Measurements from ENCODE around the gene CRKL.

CRKL gene

GRCh38 chr22:20916916-20917810 lies at the start of gene CRKL:
CRKL (plus strand) TSS chr22:20917407; CDS start chr22:20917935, 528 bp downstream.
- Histone ChIP-seq H3K27me3 (ENCODE audit: low read depth) (no peaks in the 10 kb centered on the region), H3K9me3 (no peaks in the 10 kb centered on the region), H3K36me3 (replicated peaks) (peaks cover 11% of the 10 kb centered on the region), H3K4me1 (peaks cover 13% of the 10 kb centered on the region), H3K4me3 (peak within 1 kb of the TSS; percentile 96)
- peak; percentile 96 to 98 for DNase-seq (ENCODE audit: low spot score in 2 of 2)
- in situ Hi-C loops (cut with MboI; ENCODE audit: low sequenced_read_pairs): loop anchor here (10.0 kb wide), 1 partner anchor 68 kb away; the partner anchor contains the start of gene LZTR1

- in situ Hi-C loops (cut with MboI; ENCODE audit: low sequenced_read_pairs): no loop called here
- DNase-seq (ENCODE audit: low spot score in 2 of 2): no peak
- peaks cover 3% of the 10 kb centered on the region for H3K36me3 ChIP-seq (replicated peaks)
- H3K27me3 ChIP-seq (ENCODE audit: low read depth): no peaks in the 10 kb centered on the region
- no peaks in the 10 kb centered on the region for H3K4me1 ChIP-seq
- no peak overlapping the region for H3K4me3 ChIP-seq
- no peaks in the 10 kb centered on the region for H3K9me3 ChIP-seq
Observed at GRCh38 chr22:20868025-20868962, 48.9 kb upstream of the CRKL start.

- no peaks in the 10 kb centered on the region for H3K9me3 ChIP-seq
- no peaks in the 10 kb centered on the region for H3K4me1 ChIP-seq
- H3K36me3 ChIP-seq (replicated peaks): peaks cover 6% of the 10 kb centered on the region
- H3K4me3 ChIP-seq: no peak overlapping the region
- no peak for DNase-seq (ENCODE audit: low spot score in 2 of 2)
- in situ Hi-C loops (cut with MboI; ENCODE audit: low sequenced_read_pairs): no loop called here
- H3K27me3 ChIP-seq (ENCODE audit: low read depth): no peaks in the 10 kb centered on the region
Observed at GRCh38 chr22:20869234-20869633, 48.0 kb upstream of the CRKL start.

GRCh38 chr22:20873214-20873613 lies 44.0 kb upstream of the CRKL start:
- no peaks in the 10 kb centered on the region for H3K27me3 ChIP-seq (ENCODE audit: low read depth)
- DNase-seq (ENCODE audit: low spot score in 2 of 2): no peak
- H3K9me3 ChIP-seq: no peaks in the 10 kb centered on the region
- peaks cover 6% of the 10 kb centered on the region for H3K36me3 ChIP-seq (replicated peaks)
- no peak overlapping the region for H3K4me3 ChIP-seq
- H3K4me1 ChIP-seq: no peaks in the 10 kb centered on the region
- in situ Hi-C loops (cut with MboI; ENCODE audit: low sequenced_read_pairs): no loop called here

GRCh38 chr22:20875296-20875695 lies 41.9 kb upstream of the CRKL start:
- Histone ChIP-seq H3K36me3 (replicated peaks) (peaks cover 5% of the 10 kb centered on the region), H3K27me3 (ENCODE audit: low read depth) (no peaks in the 10 kb centered on the region), H3K4me3 (no peak overlapping the region), H3K4me1 (no peaks in the 10 kb centered on the region), H3K9me3 (no peaks in the 10 kb centered on the region)
- no peak for DNase-seq (ENCODE audit: low spot score in 2 of 2)
- in situ Hi-C loops (cut with MboI; ENCODE audit: low sequenced_read_pairs): no loop called here

GRCh38 chr22:20877715-20878114 lies 39.5 kb upstream of the CRKL start:
- in situ Hi-C loops (cut with MboI; ENCODE audit: low sequenced_read_pairs): no loop called here
- peaks cover 6% of the 10 kb centered on the region; the same call in 1 of the 2 replicates for H3K36me3 ChIP-seq (replicated peaks)
- no peak for DNase-seq (ENCODE audit: low spot score in 2 of 2)
- no peaks in the 10 kb centered on the region for H3K9me3 ChIP-seq
- H3K27me3 ChIP-seq (ENCODE audit: low read depth): no peaks in the 10 kb centered on the region
- H3K4me1 ChIP-seq: no peaks in the 10 kb centered on the region
- no peak overlapping the region for H3K4me3 ChIP-seq

GRCh38 chr22:20881231-20881630 lies 36.0 kb upstream of the CRKL start:
- H3K36me3 ChIP-seq (replicated peaks): peaks cover 7% of the 10 kb centered on the region; the same call in 1 of the 2 replicates
- no peak for DNase-seq (ENCODE audit: low spot score in 2 of 2)
- in situ Hi-C loops (cut with MboI; ENCODE audit: low sequenced_read_pairs): no loop called here

GRCh38 chr22:20881869-20882815 lies 35.1 kb upstream of the CRKL start:
- Histone ChIP-seq H3K36me3 (replicated peaks) (peaks cover 11% of the 10 kb centered on the region; the same call in 1 of the 2 replicates), H3K4me1 (no peaks in the 10 kb centered on the region)
- in situ Hi-C loops (cut with MboI; ENCODE audit: low sequenced_read_pairs): no loop called here

More at GRCh38 chr22:20881231-20881630, 36.0 kb upstream of the CRKL start:
- Histone ChIP-seq H3K27me3 (ENCODE audit: low read depth) (no peaks in the 10 kb centered on the region), H3K4me3 (no peak overlapping the region), H3K9me3 (no peaks in the 10 kb centered on the region), H3K4me1 (no peaks in the 10 kb centered on the region)

GRCh38 chr22:20882855-20883254 lies 34.4 kb upstream of the CRKL start:
- Histone ChIP-seq H3K9me3 (no peaks in the 10 kb centered on the region), H3K27me3 (ENCODE audit: low read depth) (no peaks in the 10 kb centered on the region), H3K36me3 (replicated peaks) (peaks cover 17% of the 10 kb centered on the region), H3K4me3 (no peak overlapping the region), H3K4me1 (no peaks in the 10 kb centered on the region)
- in situ Hi-C loops (cut with MboI; ENCODE audit: low sequenced_read_pairs): no loop called here
- no peak for DNase-seq (ENCODE audit: low spot score in 2 of 2)

More at GRCh38 chr22:20881869-20882815, 35.1 kb upstream of the CRKL start:
- H3K9me3 ChIP-seq: no peaks in the 10 kb centered on the region
- no peaks in the 10 kb centered on the region for H3K27me3 ChIP-seq (ENCODE audit: low read depth)
- DNase-seq (ENCODE audit: low spot score in 2 of 2): no peak
- H3K4me3 ChIP-seq: no peak overlapping the region

GRCh38 chr22:20884454-20884853 lies 32.8 kb upstream of the CRKL start:
- H3K9me3 ChIP-seq: no peaks in the 10 kb centered on the region
- in situ Hi-C loops (cut with MboI; ENCODE audit: low sequenced_read_pairs): no loop called here
- DNase-seq (ENCODE audit: low spot score in 2 of 2): no peak
- H3K27me3 ChIP-seq (ENCODE audit: low read depth): no peaks in the 10 kb centered on the region
- no peak overlapping the region for H3K4me3 ChIP-seq
- peaks cover 31% of the 10 kb centered on the region for H3K36me3 ChIP-seq (replicated peaks)
- H3K4me1 ChIP-seq: no peaks in the 10 kb centered on the region

GRCh38 chr22:20885017-20885556 lies 32.1 kb upstream of the CRKL start:
- in situ Hi-C loops (cut with MboI; ENCODE audit: low sequenced_read_pairs): no loop called here
- Histone ChIP-seq H3K36me3 (replicated peaks) (peaks cover 32% of the 10 kb centered on the region), H3K27me3 (ENCODE audit: low read depth) (no peaks in the 10 kb centered on the region), H3K4me3 (no peak overlapping the region), H3K4me1 (no peaks in the 10 kb centered on the region), H3K9me3 (no peaks in the 10 kb centered on the region)
- no peak for DNase-seq (ENCODE audit: low spot score in 2 of 2)

- H3K4me1 ChIP-seq: no peaks in the 10 kb centered on the region
- H3K36me3 ChIP-seq (replicated peaks): peaks cover 32% of the 10 kb centered on the region
Observed at GRCh38 chr22:20885557-20886323, 31.5 kb upstream of the CRKL start.

More at GRCh38 chr22:20885557-20886323, 31.5 kb upstream of the CRKL start:
- DNase-seq (ENCODE audit: low spot score in 2 of 2): peak; percentile 47 to 84
- in situ Hi-C loops (cut with MboI; ENCODE audit: low sequenced_read_pairs): no loop called here
- Histone ChIP-seq H3K9me3 (no peaks in the 10 kb centered on the region), H3K4me3 (no peak overlapping the region), H3K27me3 (ENCODE audit: low read depth) (no peaks in the 10 kb centered on the region)
